Mucosa of rectum (tissue), 2 donors: ENCODE measurements around the gene ARMH3.

Experiments
- H3K27ac ChIP-seq, 2 donors: one replicate each; pipeline ENCODE4 v1.7.0; 2013; ENCODE audit warnings: inconsistent platforms in 2 of 2, low read depth in 2 of 2, low read length in 2 of 2
- H3K27me3 ChIP-seq, 2 donors: one replicate each; pipeline ENCODE4 v1.7.0; 2013; ENCODE audit warnings: low read length in 2 of 2; ENCODE audit not compliant: control insufficient read depth in 2 of 2, insufficient read depth in 2 of 2
- H3K36me3 ChIP-seq, 2 donors: one replicate each; pipeline ENCODE4 v1.7.0; 2013; ENCODE audit warnings: low read length in 2 of 2; ENCODE audit not compliant: control insufficient read depth in 2 of 2, insufficient read depth in 2 of 2
- H3K4me1 ChIP-seq, 2 donors: one replicate each; pipeline ENCODE4 v1.7.0; 2013; ENCODE audit warnings: low read length in 2 of 2, mild to moderate bottlenecking in 1 of 2; ENCODE audit not compliant: control insufficient read depth in 2 of 2, insufficient read depth in 2 of 2
- H3K4me3 ChIP-seq, 2 donors: one replicate each; pipeline ENCODE4 v1.7.0; 2013; ENCODE audit warnings: low read length in 2 of 2
- H3K9ac ChIP-seq, 2 donors: one replicate each; pipeline ENCODE4 v1.7.0; 2013; ENCODE audit warnings: low read length in 2 of 2, low read depth in 1 of 2, mild to moderate bottlenecking in 1 of 2
- H3K9me3 ChIP-seq, 2 donors: one replicate each; pipeline ENCODE4 v1.7.0; 2013; ENCODE audit warnings: low read length in 2 of 2; ENCODE audit not compliant: control insufficient read depth in 2 of 2
- donor health status: healthy.
- donor health status: Normal muscosa, but diverticular disease.

The ARMH3 gene

DNA sequence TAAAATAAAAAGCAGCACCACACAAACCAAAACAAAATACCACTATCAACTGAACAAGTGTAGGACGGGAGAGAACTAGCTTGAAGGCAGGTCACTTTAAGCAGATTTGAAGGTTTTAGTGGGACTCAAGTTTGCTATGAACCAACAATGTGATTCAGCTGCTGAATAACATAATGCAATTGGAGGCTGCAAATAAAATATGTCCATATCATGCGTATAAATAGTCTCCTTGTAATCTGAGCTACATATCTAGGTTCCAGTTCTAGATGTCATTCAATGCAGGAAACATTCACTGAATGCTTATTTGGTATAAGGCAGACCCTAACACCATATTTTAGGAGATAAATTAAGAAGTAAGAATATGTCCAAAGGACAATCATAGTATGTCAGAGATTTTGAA lies 130.9 kb downstream of the ARMH3 start:
- Histone ChIP-seq H3K27ac (no peak overlapping the region), H3K27me3 (no peaks in the 10 kb centered on the region), H3K4me3 (no peak overlapping the region)

DNA sequence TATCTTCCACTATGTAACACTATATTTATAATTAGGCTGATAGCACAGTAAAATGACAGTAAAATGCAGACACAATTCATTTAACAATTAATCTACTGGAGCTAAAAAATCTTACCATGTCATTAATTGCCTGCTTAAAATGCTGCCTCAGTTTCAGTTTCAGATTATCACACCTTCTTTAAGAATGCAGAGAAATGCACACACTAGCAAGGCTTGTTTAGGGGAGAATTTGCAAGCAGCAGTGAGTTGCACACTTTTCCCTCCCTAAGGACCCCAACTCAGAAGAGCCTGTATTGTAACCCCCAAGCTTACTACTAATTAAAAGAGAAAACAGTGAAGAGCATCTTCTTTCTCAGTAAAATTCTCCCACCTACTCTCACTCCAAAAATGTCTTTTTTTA lies 132.7 kb downstream of the ARMH3 start:
- Histone ChIP-seq H3K4me1 (no peaks in the 10 kb centered on the region), H3K9ac (no peak overlapping the region), H3K27ac (no peak overlapping the region), H3K4me3 (no peak overlapping the region), H3K9me3 (no peaks in the 10 kb centered on the region), H3K36me3 (peaks cover 2 to 3% of the 10 kb centered on the region in 2 donors), H3K27me3 (no peaks in the 10 kb centered on the region)

More for the DNA sequence above, 130.9 kb downstream of the ARMH3 start:
- Histone ChIP-seq H3K4me1 (no peaks in the 10 kb centered on the region), H3K9ac (no peak overlapping the region), H3K36me3 (peaks cover 0 to 2% of the 10 kb centered on the region in 2 donors), H3K9me3 (no peaks in the 10 kb centered on the region)

DNA sequence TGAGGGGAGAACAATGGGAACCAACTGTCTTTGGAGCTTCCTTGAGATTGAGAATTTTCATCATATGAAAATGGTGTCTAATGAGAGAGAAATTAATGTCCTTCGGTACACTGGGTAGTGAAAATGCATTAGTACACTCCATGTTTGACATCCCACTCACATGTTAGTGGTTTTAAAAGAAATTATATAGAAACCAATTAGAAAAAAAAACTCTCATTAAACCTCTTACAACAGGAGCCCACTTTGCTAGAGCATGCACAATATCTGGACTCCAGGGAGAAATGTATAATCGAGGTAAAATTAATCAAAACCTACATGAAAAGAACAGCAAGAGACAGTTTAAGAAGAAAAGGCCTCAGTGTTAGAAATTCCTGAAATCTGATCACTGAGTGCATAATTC lies 133.1 kb downstream of the ARMH3 start:
- no peaks in the 10 kb centered on the region for H3K4me1 ChIP-seq
- H3K9ac ChIP-seq, result no peak overlapping the region
- no peaks in the 10 kb centered on the region for H3K9me3 ChIP-seq
- H3K27me3 ChIP-seq, result no peaks in the 10 kb centered on the region
- H3K36me3 ChIP-seq, result peaks cover 2 to 3% of the 10 kb centered on the region in 2 donors
- no peak overlapping the region for H3K4me3 ChIP-seq
- no peak overlapping the region for H3K27ac ChIP-seq

DNA sequence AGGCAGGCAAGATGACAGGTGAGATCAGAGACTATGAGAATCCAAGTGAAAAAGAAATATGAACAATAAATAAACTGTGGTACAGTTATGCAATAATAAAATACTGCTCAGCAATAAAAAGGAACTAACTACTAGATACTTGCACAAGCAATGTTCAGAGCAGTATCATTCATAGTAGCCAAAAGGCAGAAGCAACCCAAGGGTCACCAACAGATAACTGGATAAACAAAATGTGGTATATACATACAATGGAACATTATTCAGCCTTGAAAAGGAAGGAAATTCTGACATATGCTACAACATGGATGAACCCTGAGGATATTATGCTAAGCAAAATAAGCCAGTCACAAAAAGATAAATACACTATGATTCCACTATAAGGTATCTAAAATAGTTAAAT lies 135.4 kb downstream of the ARMH3 start:
- H3K4me1 ChIP-seq, result no peaks in the 10 kb centered on the region
- no peak overlapping the region for H3K9ac ChIP-seq
- H3K9me3 ChIP-seq, result no peaks in the 10 kb centered on the region
- no peak overlapping the region for H3K4me3 ChIP-seq
- no peak overlapping the region for H3K27ac ChIP-seq
- no peaks in the 10 kb centered on the region for H3K27me3 ChIP-seq
- peaks cover 0 to 3% of the 10 kb centered on the region in 2 donors for H3K36me3 ChIP-seq

DNA sequence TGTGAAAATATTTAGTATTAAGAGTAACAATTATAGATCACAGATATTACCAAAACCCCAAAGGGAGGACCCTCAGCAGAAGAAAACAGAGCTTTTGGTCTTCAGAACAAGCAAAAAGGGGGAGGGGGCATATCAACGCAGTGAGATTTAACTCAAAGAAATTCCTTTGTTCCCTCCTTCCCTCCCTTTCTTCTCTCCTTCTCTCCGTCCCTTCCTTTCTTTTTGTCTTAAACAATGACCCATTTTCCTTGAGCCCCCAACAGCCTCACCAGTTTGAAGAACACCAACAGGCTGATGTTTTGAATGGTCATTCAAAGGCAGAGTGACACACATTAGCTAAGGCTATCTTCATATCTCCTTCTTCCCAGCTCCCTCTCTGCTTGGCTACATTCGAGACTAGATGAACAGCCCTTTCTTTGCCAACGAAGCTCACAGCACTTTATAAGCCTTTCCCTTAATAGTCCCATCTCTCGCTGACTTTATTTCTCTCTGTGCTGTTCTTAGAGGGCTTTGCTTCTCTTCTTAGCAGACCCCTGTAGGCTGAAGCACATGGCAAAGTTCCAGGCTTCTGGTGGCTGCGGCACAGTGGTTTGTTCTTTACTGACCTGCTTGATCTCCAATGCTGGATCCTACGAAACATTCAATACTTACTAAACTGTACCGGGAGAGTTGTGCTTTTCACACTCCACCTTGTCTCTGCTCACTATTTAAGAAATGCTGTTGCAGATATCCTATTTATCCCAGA lies 136.8 kb downstream of the ARMH3 start:
- no peaks in the 10 kb centered on the region for H3K4me1 ChIP-seq
- H3K4me3 ChIP-seq, result no peak overlapping the region
- no peak overlapping the region for H3K9ac ChIP-seq
- no peak overlapping the region for H3K27ac ChIP-seq
- no peaks in the 10 kb centered on the region for H3K27me3 ChIP-seq
- peaks cover 0 to 3% of the 10 kb centered on the region in 2 donors for H3K36me3 ChIP-seq
- no peaks in the 10 kb centered on the region for H3K9me3 ChIP-seq

DNA sequence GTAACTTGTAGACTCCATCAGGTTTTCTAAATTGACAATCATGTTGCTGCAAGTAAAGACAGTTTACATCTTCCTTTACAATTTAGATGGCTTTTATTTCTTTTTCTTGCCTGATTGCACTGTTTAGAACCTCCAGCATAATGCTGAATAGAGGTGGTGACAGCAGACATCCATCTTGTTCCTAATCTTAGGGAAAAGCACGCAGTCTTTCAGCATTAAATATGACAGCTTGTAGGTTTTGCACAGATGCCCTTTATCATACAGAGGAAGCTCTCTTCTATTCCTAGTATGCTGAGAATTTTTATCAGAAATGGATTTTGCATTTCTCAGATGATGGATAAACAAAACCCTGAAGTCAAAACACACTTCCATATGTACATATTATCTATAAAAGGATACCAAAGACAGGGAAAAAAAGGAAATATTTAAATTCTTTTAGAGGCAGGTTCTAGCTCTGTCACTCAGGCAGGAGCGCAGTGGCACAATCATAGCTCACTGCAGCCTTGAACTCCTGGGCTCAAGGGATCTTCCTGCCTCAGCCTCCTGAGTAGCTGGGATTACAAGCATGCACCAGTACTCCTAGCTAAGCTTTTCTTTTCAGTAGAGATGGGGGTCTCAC lies 143.3 kb downstream of the ARMH3 start:
- no peaks in the 10 kb centered on the region for H3K9me3 ChIP-seq
- no peak overlapping the region for H3K9ac ChIP-seq
- no peaks in the 10 kb centered on the region for H3K27me3 ChIP-seq
- no peak overlapping the region for H3K4me3 ChIP-seq
- peaks cover 3% of the 10 kb centered on the region in 2 donors for H3K36me3 ChIP-seq
- no peak overlapping the region for H3K27ac ChIP-seq
- no peaks in the 10 kb centered on the region for H3K4me1 ChIP-seq

DNA sequence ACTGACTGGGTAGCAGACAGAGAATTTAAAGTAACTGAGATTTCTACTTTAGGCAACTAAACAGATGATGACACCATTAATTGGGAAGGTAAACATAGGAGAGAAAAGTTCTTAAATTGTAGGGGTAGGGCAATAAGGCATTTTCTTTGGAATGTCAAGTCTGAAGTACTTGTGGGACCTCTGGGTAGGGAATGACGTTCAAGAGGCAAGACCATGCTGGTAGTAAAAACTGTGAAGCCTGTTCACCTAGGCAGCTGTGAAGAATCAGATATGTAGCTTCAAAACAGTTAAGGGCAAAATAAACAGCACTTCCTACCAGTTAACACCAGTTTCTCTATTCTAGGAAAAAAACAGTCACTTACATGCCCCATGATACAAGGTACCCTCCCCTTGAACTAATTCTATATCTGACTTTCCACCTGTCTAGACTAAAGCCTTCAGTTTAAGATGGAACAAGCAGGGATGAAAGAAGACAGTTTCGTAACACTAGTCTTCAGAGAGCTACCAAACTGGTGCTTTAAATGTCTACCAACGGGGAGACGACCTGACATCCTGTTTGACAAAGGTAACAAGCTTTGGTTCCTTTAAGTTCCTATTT lies 149.3 kb downstream of the ARMH3 start:
- no peak overlapping the region for H3K4me3 ChIP-seq
- H3K36me3 ChIP-seq, result peaks cover 3 to 7% of the 10 kb centered on the region in 2 donors
- H3K27me3 ChIP-seq, result no peaks in the 10 kb centered on the region
- H3K9ac ChIP-seq, result no peak overlapping the region
- H3K4me1 ChIP-seq, result no peaks in the 10 kb centered on the region
- H3K27ac ChIP-seq, result no peak overlapping the region
- H3K9me3 ChIP-seq, result no peaks in the 10 kb centered on the region

DNA sequence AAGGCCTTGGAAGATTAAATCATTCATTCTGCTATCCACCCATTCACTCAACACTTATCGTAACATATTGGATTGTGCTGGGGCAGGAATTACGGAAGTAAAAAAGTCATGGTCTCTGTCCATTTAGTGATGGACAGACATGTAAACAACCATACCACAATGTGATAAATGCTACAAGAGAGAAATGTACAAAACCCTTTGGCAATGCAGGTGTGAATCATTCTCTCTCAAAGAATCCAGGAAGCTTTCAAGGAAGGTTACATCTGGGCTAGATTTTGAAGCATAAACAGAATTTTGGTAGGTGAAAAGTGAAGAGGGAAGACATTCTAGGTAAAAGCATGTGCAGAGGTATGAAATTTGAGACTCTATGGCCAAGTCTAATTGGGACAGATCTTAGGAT lies 150.7 kb downstream of the ARMH3 start:
- Histone ChIP-seq H3K27me3 (no peaks in the 10 kb centered on the region), H3K27ac (no peak overlapping the region), H3K9me3 (no peaks in the 10 kb centered on the region), H3K4me3 (no peak overlapping the region), H3K36me3 (peaks cover 0 to 6% of the 10 kb centered on the region in 2 donors), H3K4me1 (no peaks in the 10 kb centered on the region), H3K9ac (no peak overlapping the region)

DNA sequence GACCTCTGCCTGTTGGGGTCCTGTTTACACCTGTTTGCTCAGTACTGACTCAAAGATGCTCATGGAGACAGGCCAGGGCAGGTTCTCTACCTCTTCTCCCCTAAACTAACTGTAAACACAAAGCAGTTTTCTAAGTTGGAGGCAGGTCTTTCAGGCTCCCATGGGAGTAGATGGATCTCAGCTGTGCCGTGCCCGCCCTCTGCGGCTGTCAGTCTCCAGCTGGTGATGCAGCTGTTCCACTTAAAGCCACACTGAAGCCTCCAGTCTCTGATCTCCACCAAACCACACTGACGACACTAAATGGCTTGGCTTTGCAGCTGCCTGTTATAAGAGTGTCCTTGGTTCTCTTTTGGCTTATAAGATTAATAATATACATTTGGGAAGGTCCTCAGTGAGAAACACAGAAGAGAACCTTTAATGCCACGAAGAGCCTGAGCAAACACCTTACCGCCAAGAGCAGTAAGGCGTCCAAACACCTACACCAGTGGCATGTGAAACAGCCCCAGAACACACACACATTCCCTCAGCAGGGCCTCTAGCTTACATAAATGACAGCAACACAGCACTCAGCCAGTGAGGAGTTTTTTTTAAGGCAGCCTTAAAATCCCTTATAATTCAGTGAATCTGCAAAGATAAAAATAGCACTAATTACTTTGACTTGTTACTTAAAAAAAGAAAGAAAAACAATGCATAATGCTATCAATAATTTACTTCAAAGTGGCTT lies 152.0 kb downstream of the ARMH3 start:
- Histone ChIP-seq H3K27ac (no peak overlapping the region), H3K9me3 (no peaks in the 10 kb centered on the region), H3K9ac (no peak overlapping the region), H3K27me3 (no peaks in the 10 kb centered on the region), H3K4me3 (no peak overlapping the region), H3K36me3 (peaks cover 0 to 6% of the 10 kb centered on the region in 2 donors), H3K4me1 (no peaks in the 10 kb centered on the region)

DNA sequence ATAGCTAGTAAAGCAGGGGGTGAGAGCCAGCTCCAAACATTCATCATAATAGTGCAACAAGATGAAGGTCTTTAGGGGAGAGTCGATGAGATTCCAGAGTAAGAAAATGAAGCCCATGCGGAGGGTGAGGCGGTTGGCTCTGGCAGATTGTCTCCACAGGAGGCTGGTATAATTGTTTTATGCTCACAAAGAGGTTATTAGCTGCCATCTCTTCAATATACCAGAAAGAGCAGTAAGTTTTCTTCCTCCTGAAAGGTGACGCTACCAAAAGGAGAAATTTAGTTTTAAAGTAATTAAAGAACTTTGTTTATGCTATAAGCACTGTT lies 153.2 kb downstream of the ARMH3 start:
- no peak overlapping the region for H3K9ac ChIP-seq
- H3K4me1 ChIP-seq, result no peaks in the 10 kb centered on the region
- no peaks in the 10 kb centered on the region for H3K27me3 ChIP-seq
- H3K4me3 ChIP-seq, result no peak overlapping the region
- H3K27ac ChIP-seq, result no peak overlapping the region
- no peaks in the 10 kb centered on the region for H3K9me3 ChIP-seq
- peaks cover 0 to 6% of the 10 kb centered on the region in 2 donors for H3K36me3 ChIP-seq
